Mesothelial cell of epicardium (in vitro differentiated cells): ENCODE measurements around the gene DDX19B. TPM values are rescaled to one million over a fixed set of nuclear protein-coding genes. Genes with fewer than 3 reads are reported as not detected.
"Not testable (repeated sequence)": the region's sequence is repeated elsewhere in the genome, so short reads cannot be mapped to it uniquely, and the experiment has no call there.

Experiments used
- DNase-seq, 2 experiments: peaks; one replicate each; pipeline ENCODE4 v3.0.0; 2021; ENCODE audit warnings: low spot score in 2 of 2; ENCODE audit not compliant: unreplicated experiment in 2 of 2
- H3K27ac Mint-ChIP-seq: 2 replicates; pipeline ENCODE4 v1.8.0; 2021; ENCODE audit warnings: mixed read lengths
- H3K27me3 Mint-ChIP-seq: 2 replicates; pipeline ENCODE4 v1.8.0; 2021; ENCODE audit warnings: low read depth, mixed read lengths
- H3K36me3 Mint-ChIP-seq: 2 replicates; pipeline ENCODE4 v1.8.0; 2021; ENCODE audit warnings: mixed read lengths
- H3K4me1 Mint-ChIP-seq: 2 replicates; pipeline ENCODE4 v1.8.0; 2021; ENCODE audit warnings: mixed read lengths
- H3K4me3 Mint-ChIP-seq: 2 replicates; pipeline ENCODE4 v1.8.0; 2021; ENCODE audit warnings: mild to moderate bottlenecking, moderate library complexity, mixed read lengths
- H3K9me3 Mint-ChIP-seq: 2 replicates; pipeline ENCODE4 v1.8.0; 2021; ENCODE audit warnings: mixed read lengths
- total RNA-seq: library from RNA; stranded (reverse); gene quantifications from 3 replicates; pipeline ENCODE4 v1.2.1, GENCODE V29; 2021
- TF ChIP-seq, protein P1 (sequence below): fragments of 200-600 bp; sonication (generic); IDR thresholded peaks from one replicate; pipeline ENCODE4 v1.5.0; 2021; ENCODE audit warnings: antibody characterized with exemption; ENCODE audit not compliant: unreplicated experiment

DDX19B gene
- total RNA-seq, 1 donor from 2014 or later, result 29.7 TPM

DNA sequence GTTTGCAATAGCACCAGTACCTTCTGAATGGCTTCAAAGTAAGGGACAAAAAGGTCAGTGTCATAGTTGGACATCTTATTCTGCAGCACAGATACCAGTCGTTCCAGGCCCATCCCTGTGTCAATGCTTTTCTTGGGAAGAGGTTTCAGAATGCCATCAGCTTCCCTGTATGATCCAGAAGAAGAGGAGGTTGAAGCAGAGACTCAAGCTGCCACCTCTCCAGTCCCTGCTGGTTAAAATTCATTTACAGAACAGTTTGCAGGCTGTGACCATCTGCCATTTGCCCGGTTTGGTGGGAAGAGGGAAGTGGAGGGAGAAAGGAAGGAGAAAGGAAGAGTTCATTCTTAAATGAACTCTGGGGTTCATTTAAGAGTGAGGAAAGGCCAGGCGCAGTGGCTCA lies 28.8 kb upstream of the DDX19B start:
- peaks cover 47% of the 10 kb centered on the region for H3K36me3 Mint-ChIP-seq

GRCh38 chr16:70271696-70272095 lies 27.3 kb upstream of the DDX19B start:
- peaks cover 45% of the 10 kb centered on the region for H3K36me3 Mint-ChIP-seq
- H3K4me1 Mint-ChIP-seq, result no peaks in the 10 kb centered on the region
- TF ChIP-seq, protein P1, sequence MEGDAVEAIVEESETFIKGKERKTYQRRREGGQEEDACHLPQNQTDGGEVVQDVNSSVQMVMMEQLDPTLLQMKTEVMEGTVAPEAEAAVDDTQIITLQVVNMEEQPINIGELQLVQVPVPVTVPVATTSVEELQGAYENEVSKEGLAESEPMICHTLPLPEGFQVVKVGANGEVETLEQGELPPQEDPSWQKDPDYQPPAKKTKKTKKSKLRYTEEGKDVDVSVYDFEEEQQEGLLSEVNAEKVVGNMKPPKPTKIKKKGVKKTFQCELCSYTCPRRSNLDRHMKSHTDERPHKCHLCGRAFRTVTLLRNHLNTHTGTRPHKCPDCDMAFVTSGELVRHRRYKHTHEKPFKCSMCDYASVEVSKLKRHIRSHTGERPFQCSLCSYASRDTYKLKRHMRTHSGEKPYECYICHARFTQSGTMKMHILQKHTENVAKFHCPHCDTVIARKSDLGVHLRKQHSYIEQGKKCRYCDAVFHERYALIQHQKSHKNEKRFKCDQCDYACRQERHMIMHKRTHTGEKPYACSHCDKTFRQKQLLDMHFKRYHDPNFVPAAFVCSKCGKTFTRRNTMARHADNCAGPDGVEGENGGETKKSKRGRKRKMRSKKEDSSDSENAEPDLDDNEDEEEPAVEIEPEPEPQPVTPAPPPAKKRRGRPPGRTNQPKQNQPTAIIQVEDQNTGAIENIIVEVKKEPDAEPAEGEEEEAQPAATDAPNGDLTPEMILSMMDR, result no peak
- H3K27ac Mint-ChIP-seq, result no peak overlapping the region
- DNase-seq, result no peak
- H3K4me3 Mint-ChIP-seq, result no peak overlapping the region
- H3K9me3 Mint-ChIP-seq, result no peaks in the 10 kb centered on the region
- no peaks in the 10 kb centered on the region for H3K27me3 Mint-ChIP-seq

More for the DNA sequence above, 28.8 kb upstream of the DDX19B start:
- Mint-ChIP-seq H3K4me1 (no peaks in the 10 kb centered on the region), H3K27me3 (no peaks in the 10 kb centered on the region), H3K4me3 (no peak overlapping the region), H3K9me3 (no peaks in the 10 kb centered on the region), H3K27ac (no peak overlapping the region)
- TF ChIP-seq, protein P1, result no peak
- DNase-seq, result no peak

DNA sequence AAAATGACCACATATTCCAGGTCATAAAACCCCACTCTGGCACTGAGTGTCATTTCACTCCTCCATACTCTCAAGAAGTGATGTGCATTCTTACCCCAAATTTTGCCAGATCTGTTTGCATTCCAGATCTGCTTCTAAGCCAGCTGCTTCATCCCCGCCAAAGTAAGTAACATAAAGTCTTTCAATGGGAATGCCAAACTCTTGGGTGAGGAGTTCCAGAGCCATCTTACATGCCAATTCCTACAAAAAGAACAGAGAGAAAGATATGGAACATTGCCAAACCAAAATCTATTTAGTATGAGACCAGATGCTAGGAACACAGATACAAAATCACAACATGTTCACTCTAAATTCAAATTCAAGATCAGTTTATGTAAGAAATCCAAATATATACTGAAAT lies 22.6 kb upstream of the DDX19B start:
- TF ChIP-seq, protein P1, result no peak
- Mint-ChIP-seq H3K27ac (no peak overlapping the region), H3K9me3 (no peaks in the 10 kb centered on the region), H3K4me1 (no peaks in the 10 kb centered on the region), H3K27me3 (no peaks in the 10 kb centered on the region), H3K36me3 (peaks cover 44% of the 10 kb centered on the region), H3K4me3 (no peak overlapping the region)
- DNase-seq, result no peak

DNA sequence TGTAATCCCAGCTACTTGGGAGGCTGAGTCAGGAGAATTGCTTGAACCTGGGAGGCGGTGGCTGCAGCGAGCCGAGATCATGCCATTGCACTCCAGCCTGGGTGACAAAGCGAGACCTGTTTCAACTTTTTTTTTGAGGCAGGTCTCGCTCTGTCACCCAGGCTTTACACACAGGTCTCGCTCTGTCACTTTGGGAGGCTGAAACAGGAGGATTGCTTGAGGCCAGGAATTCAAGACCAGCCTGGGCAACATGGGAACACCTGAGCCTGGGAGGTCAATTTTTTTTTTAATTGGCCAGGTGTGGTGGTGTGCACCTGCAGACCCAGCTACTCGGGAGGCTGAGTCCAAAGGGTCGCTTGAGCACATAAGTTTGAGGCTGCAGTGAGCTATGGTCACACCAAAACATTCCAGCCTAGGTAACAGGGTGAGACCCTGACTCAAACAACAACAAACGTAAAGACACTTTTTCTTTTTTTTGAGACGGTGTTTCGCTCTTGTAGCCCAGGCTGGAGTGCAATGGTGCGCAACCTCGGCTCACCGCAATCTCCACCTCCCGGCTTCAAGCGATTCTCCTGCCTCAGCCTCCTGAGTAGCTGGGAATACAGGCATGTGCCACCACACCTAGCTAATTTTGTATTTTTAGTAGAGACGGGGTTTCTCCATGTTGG lies 11.5 kb upstream of the DDX19B start:
- H3K4me3 Mint-ChIP-seq, result peak overlapping the region; percentile 99
- not testable (repeated sequence) for H3K27me3 Mint-ChIP-seq, H3K4me1 Mint-ChIP-seq, DNase-seq, H3K9me3 Mint-ChIP-seq
- H3K36me3 Mint-ChIP-seq, result peaks cover 10% of the 10 kb centered on the region
- peak overlapping the region; percentile 83 for H3K27ac Mint-ChIP-seq

DNA sequence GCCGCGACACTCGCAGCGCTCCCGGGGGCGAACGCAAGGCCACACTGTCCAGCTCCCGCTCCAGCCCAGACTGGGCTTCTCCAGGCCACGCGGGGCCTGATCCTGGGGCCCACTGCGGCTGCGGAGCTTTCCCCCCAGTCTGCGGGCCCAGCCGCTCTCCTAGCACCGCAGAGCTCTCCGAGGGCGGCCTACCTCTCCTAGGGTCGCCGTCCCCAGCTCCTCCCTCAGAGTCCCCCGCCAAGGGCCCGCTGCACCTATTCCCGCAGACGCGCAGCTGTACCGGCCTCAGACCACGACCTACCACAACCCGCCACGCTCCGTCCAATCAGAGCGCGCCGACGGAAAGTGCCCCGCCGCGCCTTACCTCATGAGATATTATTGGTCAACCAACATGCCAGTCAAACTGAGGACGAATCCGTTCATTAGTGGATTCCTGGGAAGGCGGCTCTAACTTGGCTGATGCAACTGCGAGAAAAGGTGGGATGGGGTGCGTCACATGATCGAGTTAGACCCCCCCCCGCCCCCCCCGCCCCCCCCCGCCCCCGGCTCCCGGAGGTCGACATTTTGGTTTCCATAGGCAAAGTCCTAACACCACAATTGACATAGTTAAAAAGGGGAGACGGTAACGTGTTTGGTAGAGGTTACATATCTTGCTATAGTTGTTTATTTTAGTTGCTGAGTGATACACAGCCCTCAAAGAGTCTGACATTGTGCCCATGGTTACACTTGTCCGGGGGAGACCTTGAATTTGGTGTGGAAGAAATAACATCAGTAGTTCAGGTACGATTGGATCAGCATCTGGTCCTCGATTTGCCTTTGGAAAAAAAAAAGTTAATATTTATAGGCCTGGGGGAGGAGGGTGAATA lies 9.5 kb upstream of the DDX19B start, which contains the start of gene AARS1:
AARS1 (minus strand) TSS at position 278 of the 866 bp plus-strand sequence. CDS start 6,743 bp downstream, outside the sequence.
- Mint-ChIP-seq H3K36me3 (peaks cover 3% of the 10 kb centered on the region), H3K4me3 (peak within 1 kb of the TSS; percentile 99), H3K4me1 (peaks cover 5% of the 10 kb centered on the region), H3K27me3 (no peaks in the 10 kb centered on the region), H3K27ac (peak within 1 kb of the TSS; percentile 100), H3K9me3 (no peaks in the 10 kb centered on the region)
- TF ChIP-seq, protein P1, result no peak
- peak; percentile 92 to 95 for DNase-seq
